Skeletal muscle cell (primary cell): Measurements from ENCODE around the gene PITPNB.

Experiments used
- DNase-seq: peaks from one replicate; pipeline ENCODE4 v3.0.0-alpha.2; 2010; ENCODE audit warnings: low read depth
- H3K4me3 ChIP-seq: 2 replicates; pipeline ENCODE4 v1.5.1; 2011; ENCODE audit warnings: low read depth, mild to moderate bottlenecking, control low read depth, low read length, moderate library complexity

The PITPNB gene

DNA sequence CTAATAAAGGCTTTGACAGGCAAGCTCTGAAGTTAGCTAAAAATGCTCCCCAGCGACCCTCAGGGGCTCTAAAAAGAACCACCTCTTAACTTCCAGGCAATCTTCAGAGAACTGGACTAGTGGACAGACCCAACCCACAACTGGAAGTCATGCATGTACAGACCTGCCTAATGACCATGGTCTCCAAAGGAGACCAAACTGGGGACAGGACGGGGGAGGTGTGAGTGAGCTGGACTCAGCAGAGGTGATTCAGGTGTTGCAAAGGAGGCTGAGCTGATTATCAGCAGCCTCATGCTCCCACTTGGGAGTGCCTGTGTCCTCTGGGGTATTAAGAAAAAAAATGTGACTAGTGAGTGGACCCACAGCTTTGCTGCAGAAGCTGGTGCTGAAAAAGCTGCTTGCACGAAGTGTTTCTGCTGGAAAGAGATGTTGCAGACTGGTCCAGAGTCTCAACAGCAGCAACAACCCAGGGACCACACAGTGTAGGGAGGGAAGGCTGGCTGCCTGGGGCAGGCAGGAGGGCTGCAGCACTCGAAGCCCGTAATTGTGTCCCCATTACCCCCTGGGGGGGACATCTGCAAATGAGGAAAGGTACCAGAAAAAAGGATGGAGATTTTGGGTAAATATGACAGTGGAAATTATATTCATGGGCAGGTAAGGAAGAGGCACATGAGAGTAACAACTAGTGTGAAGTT is 35.3 kb downstream of the PITPNB start:
- DNase-seq = no peak
- H3K4me3 ChIP-seq = no peak overlapping the region

DNA sequence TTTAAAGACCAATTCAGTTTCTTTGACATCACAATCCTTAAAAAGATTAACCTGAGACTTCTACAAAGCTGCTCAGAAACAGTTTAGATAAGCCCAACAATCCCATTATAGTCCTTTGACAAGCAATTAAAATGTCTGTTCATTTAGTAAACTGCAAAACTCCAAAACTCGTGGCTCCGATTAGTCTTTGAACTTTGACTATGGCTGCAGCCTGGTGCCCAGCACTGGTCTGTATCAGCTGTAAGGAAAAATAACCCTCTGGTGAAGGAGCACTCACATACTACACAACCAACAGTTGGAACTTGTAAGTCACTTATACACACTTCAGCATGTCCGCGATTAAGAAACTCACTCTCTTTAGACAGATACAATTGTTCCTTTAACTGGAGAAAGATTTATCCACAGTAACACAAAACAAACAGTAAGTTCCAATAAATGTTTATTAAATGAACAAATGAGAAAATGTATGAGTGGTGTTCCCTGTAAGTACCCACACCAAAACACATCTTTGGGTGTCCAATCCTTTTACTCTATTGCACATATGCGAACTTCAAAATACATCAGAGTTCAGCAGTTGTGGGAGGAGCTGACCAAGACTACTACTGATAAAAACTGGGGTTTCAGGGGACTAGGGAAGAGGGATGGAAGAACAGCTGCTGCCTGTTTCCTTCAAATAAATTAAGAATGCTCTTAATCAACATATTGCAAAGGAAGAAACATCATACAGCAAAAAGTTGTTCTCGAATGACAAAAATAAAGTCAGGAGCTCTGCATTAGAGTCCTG is 36.4 kb downstream of the PITPNB start:
- DNase-seq = no peak

DNA sequence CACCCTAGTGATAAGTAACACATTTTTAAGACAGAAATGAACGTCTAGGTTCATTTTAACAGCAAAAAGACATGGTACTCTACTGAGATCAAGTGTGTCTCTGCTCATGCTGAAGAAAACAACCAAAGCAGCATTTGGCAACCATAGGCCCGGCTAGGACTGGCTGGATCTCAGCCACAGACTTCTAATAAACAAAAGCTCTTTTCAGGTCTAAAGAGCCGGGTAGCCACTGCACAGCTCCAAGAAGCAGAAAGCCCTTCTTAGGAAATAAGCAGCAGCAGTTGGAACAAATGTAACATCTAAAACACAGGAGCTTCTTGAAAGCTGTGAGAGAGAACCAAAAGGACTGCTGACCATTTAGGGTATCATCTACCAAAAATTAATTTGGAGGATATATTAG is 37.6 kb downstream of the PITPNB start:
- DNase-seq = no peak

More for the DNA sequence above, 36.4 kb downstream of the PITPNB start:
- H3K4me3 ChIP-seq = no peak overlapping the region

DNA sequence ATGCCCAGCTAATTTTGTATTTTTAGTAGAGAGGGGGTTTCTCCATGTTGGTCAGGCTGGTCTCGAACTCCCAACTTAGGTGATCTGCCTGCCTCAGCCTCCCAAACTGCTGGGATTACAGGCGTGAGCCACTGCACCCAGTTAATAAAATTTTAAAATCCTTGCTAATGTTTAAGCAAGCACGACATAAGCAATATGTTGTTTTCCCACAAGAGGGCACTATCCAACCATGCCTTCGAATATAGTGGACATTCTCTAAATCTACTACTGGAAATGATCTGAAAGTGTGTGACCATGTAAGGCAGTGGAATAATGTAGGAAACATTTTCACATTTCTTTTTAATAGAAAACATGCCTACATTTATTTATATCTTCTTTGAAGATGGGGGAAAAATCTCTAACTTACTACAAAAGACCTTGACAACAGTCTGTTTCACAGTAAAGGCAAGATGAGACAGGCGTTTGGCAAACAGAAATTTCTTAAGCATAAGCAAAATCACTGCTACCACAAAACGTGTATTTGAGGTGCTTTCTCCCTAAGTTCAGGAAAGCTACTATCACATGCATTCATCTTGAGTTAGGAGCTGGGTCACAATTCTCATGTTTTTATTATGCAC is 38.2 kb downstream of the PITPNB start:
- DNase-seq = peak; percentile 36

More for the DNA sequence above, 37.6 kb downstream of the PITPNB start:
- no peak overlapping the region for H3K4me3 ChIP-seq

DNA sequence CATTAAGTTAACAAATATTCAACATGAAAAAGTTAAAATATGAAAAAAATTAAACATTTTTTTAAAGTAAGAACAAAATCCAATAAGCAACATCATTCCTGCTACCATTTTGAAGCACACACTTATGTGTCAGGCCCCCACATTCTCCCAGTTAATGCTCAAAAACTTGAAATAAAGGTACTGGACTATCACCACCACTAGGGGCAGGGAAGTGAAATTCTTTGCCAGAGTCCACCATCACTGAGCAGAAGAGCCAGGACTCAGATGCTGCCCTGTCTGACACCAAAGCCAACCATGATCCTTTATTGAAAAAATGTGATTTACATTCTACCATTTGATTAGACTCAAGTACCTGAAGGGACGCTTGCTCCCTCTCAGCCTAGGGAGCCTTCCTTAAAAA is 39.1 kb downstream of the PITPNB start:
- no peak overlapping the region for H3K4me3 ChIP-seq
- DNase-seq = no peak

More for the DNA sequence above, 38.2 kb downstream of the PITPNB start:
- no peak overlapping the region for H3K4me3 ChIP-seq

DNA sequence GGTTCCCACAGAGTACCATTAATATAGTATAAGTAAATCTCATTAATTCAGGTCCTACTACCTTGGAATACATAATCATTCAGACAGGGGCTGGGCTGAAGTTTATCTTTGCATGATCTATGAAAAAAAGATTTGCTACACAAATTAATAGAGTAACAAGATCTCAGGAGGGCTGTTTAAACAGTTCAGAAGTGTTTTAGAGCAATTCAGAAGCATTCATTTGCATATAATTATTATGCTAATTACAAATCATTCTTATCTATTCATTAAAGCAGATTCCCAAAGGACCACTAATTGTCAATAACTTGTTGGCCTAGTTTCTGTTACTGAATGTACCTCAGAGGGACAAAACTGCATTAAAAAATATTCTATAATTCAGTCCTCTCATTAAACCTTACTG is 40.5 kb downstream of the PITPNB start:
- H3K4me3 ChIP-seq = no peak overlapping the region
- DNase-seq = no peak

DNA sequence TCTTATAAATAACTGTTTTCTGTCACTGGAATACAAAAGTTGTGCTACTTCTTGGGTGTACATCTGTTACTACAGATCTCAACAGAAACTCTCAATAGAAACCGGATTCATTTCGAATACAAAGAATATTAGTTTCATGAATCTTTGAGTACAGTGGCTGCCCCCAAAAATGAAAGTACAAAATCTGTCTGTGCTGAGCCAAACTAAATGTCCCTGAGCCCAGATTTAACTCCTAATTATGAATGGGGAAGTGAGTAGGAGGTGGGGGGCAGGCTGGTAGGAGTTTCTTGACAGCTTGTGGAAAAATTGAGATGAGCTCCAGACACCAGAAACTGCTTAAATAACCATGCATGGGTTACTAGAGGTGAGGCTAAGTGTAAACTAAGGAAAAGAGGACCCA is 41.6 kb downstream of the PITPNB start:
- H3K4me3 ChIP-seq = no peak overlapping the region
- no peak for DNase-seq

DNA sequence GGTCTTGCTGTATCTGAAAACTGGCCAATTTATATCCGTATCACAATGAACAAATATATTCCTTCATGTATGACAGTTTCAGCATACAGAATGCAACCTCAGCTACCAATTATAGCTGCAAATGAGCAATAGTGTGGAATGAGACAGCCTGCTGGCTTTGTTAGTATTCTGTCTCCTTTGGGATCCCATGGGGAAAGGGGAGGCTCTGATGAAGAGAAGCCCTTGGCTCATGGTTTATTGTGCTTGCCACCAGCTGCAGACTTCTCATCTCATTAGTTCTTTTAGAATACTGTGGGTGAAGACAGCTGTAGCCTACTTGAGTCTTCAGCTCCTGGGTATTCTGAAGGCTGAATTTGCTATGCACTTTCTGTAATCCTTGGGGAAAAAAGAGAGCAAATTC is 42.4 kb downstream of the PITPNB start:
- peak; percentile 81 for DNase-seq
- H3K4me3 ChIP-seq = no peak overlapping the region

DNA sequence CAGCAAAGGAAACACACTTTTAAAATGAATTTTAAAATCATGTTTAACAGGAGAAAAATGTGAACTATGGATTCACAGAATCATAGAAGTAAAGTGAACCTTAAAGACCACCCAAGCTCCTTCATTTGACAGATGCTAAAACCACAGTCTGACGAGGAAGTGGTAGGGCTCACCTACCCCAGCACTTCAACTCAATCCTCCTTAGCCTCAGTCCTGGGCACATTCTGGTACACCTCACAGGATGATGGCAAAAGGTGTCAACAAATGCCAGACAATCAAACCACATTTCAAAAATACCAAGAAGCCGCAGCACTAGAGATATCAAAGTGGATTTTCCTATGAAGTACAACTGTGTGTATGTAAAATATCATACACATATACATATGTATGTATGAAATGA is 43.1 kb downstream of the PITPNB start:
- H3K4me3 ChIP-seq = no peak overlapping the region
- no peak for DNase-seq

DNA sequence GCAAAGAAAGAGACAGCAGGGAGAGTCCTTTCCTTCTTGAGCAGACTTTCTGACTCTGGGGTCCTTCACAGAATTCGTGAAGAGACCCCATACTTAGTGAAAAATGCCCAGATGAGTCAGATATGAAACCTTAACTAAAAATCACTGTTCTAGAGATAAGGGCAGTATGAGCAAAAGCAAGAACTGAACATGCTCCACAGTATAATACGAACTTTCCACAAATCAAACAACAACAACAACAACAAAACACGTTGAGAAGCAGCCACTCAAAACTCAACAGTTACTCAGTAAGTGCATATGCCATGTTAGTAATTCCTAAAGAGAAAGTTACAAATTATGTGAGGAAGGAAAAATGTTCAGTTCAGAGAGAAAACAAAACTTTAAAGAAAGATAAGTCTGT is 44.3 kb downstream of the PITPNB start:
- DNase-seq = no peak
- H3K4me3 ChIP-seq = no peak overlapping the region

DNA sequence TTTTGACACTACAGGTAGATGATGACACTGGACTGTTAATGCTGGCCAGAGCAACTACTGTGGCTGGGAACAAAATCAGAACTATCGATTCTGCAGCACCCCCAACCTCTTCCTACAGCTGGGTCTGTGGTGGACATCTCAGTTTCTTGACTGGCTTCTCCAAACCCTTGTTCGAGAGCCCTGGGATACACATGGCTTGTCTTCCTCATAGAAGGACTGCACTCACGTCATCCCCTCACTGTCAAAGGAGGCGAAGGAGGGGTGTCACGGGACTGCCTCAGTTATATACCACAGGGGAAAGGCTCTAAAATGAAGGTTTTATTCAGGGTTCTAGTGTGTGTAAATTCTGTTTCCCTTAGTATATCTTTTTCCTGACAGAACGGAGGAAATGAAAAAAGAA is 44.9 kb downstream of the PITPNB start:
- no peak overlapping the region for H3K4me3 ChIP-seq
- DNase-seq = no peak

DNA sequence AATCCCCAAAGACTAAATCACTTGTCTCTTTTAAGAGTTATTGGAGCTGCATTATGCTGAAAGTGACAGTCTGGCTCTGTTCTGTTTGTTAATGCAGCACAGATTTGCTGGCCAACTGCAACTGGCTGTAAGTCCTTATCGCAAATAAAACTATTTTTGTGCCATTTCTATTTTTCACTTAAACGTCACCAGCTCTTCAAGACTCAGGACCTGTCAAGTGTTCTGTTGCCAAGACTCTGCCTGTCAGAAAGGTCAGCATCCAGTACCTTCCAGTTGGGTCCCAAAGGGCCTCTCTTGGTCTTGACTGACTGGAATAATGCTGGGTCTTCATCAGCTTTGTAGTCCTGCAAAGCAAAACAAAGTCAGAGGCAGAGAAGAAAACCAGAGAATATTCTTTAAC is 45.6 kb downstream of the PITPNB start:
- H3K4me3 ChIP-seq = no peak overlapping the region
- no peak for DNase-seq

DNA sequence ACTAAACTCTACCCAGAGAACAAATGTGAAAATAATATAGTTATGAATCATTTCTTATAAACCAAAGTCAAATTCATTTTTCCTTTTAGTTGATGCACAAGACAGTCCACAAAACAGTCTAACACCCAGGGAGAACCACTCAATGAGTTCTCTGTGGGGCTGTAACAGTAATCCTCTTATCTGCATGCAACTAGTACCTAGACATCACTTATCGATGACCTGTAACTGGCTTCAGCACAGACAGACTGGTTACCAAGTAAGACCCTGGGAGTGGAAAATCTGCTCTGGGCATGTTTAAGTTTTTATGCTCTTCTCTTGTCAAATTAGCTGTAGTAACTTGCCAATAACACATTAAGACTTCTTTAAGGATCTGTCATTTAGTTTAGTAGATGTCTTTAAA is 46.6 kb downstream of the PITPNB start:
- H3K4me3 ChIP-seq = no peak overlapping the region
- no peak for DNase-seq

DNA sequence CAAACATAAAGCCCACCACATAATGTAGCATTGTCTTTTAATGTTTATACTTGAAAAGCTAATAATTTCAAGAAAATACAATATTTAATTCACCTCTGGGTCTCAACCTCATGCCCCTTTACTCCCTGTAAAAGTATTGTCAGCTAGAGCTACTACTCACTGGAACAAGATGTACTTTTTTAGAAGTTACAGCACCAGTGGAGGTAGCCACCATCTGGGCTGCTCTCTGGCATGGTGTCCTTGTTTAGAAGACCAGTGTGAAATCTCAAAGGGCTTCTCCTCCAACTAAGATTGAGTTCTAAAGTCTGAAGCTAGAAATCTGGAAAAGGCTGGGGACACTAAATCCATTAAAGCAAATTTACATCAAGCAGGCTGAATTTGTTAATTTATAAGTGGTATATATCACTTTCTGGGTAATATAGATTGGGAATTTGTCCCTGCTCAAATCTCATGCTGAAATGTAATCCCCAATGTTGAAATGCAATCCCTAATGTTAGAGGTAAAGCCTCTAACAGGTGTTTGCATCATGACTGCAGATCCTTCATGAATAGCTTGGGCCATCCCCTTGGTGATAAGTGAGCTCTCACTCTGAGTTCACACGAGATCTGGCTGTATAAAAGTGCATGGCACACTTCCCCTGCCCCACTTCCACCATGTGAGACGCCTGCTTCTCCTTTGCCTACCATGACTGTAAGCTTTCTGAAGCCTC is 47.6 kb downstream of the PITPNB start:
- H3K4me3 ChIP-seq = no peak overlapping the region
- DNase-seq = no peak

DNA sequence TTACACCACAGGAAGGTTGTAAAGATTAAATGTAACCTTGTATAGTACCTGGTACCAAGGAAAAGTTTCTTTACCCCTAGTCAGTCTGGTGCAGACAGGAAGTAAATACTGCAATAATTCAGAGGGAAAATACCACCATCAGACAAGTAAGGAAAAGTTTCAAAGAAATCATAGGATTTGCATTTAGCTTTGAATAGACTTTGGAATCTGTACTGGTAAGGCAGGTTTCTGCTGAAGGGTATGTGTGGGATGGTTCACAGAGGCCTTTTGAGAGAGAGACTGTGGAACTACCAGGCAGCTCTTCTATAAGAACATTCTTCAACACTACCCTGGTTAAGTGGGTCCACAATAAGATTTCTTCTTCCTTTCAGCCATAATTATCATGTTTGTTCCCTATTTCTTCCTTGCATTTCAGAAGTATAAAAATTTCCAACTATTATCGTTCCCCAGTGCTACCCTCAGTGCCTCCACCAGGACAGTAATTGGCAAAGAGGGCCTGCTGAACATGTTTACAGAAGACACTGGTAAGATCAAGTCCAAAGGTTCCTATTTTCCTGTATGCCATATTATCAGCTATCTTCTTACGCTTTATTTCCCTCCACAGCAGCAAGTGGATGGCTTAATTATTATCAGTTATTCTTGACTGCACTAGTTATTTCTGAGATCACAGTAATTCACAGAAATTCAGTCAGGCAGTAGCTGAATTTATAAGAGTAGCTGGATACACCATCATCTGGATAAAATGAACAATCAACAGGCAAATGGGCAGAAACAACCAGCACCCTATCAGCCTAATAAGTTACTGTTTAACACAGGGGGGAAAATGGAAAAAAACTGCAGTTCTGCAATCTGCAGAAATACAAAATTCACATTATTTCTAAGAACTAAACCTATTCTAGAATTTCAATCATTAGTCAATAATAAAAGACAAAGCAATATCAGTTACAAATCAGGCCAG is 48.5 kb downstream of the PITPNB start:
- DNase-seq = no peak
- no peak overlapping the region for H3K4me3 ChIP-seq

DNA sequence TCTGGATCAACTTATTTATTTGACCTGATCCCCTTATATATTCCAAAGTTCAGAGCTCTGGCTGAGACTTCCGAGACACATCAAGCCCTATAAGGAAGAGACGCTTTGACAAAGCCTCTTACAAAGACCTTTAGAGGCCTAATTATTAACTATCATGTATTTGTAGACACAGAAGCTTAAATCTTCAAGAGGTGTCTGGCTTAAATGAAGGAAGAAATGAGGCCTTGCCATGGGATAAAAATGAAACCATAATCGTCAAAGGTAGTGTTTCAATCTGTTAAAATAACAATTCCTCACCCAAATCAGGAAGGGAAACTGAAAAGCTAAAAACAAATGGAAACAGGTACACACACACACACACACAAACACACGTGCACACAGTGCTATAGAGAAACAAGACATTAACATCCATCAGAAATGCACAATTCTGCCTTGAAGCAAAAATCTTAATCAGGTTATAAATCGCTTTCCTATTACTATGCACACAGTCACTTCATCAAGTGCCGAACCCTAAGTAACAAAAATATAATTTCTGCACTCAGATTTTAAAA is 50.2 kb downstream of the PITPNB start:
- no peak for DNase-seq
- H3K4me3 ChIP-seq = no peak overlapping the region

DNA sequence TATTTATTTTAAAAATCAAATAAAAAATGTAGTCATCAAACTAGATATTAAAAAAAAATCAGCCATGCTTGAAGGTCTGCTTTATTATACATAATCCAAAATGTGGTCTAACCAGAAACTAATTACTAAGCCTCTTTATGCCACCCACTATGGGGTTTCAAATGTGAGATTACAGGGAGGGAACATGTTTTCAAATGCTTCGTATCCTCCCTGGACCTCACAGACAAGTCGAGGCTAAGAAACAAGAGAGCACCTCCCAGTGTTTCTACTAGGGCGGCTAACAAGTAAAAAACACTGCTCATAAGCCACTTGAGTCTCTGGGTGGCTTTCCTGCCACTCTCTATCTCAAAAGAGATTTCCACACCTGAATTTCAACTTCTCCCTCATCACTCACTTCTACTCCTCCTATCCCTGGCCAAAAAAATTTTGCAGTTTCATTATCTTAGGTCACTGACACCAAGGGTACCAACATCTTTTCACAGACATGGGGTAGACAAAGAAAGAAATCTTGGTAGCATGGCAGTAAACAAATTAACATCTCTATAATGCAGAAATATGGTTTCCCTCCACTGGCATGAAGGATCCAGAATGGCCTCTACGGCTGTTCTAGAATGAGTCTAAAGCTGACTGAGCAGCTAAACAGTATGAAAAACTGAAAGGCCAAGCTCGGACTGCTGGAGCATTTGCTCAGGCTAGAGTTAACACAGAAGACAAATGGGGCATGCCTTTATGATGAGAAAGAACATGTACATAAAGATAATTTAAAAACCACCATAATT is 50.9 kb downstream of the PITPNB start:
- DNase-seq = no peak
- H3K4me3 ChIP-seq = no peak overlapping the region
